ENCODE measurements around the gene ATXN1. TPM values are rescaled to one million over a fixed set of nuclear protein-coding genes. Genes with fewer than 3 reads are reported as not detected.

ATXN1 gene
- polyA plus RNA-seq, 2 of the 4 experiments (the other 2 are of a cell fraction): 2.9 to 8.3 TPM

DNA sequence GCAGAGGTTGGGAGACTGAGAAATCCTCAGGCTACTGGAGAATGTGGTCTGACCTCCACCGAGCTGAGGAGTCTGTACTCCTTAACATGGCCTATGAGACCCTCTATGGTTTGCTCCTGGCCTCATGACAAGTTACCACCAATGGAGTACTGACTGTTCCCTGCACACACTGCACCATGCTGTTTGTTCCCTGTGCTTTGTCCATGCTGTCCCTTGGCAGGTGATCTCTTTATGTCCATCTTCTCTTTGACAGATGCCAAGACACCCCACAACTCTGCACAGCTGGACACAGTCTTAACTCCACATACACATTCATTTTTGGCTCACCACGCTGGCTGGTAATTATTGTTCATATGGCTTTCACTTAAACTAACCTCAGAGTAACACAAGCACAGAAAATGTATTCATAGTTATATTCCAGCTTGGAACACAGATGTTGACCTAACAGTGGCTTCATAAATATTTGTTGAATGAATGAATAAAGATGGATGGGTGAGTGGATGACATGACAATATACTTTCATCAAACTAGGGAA, 258.0 kb downstream of the ATXN1 start:
- ATAC-seq: no peak
- TF ChIP-seq HEYL (CRISPR knock-in tag; IDR thresholded peaks at IDR 0.05) (no peak), CHD2 (IDR thresholded peaks at IDR 0.05; ENCODE audit: low read length, partially characterized antibody) (no peak), RARB (CRISPR knock-in tag; IDR thresholded peaks at IDR 0.05) (no peak), RCOR1 (IDR thresholded peaks at IDR 0.05; ENCODE audit: low read depth, low read length) (no peak), HOXB13 (CRISPR knock-in tag; IDR thresholded peaks at IDR 0.05; ENCODE audit: low read depth) (no peak), RNF2 (IDR thresholded peaks at IDR 0.05; ENCODE audit: borderline replicate concordance, low read depth) (no peak), NPAS2 (CRISPR knock-in tag; IDR thresholded peaks at IDR 0.05; ENCODE audit: borderline replicate concordance) (no peak), JUNB (IDR thresholded peaks at IDR 0.05) (no peak), ESRRA (IDR thresholded peaks at IDR 0.05; ENCODE audit: borderline replicate concordance, low read length) (no peak), HDAC2 (IDR thresholded peaks at IDR 0.05) (no peak), TFCP2L1 (CRISPR knock-in tag; IDR thresholded peaks at IDR 0.05) (no peak), NR3C1 (IDR thresholded peaks at IDR 0.05) (no peak), EP300 (IDR thresholded peaks at IDR 0.05) (no peak), SMC3 (IDR thresholded peaks at IDR 0.05) (no peak), RAD21 (conservative IDR thresholded peaks at IDR 0.05 in 1 of 2, IDR thresholded peaks at IDR 0.05 in 1 of 2) (no peak)
- TF ChIP-seq, protein P1, sequence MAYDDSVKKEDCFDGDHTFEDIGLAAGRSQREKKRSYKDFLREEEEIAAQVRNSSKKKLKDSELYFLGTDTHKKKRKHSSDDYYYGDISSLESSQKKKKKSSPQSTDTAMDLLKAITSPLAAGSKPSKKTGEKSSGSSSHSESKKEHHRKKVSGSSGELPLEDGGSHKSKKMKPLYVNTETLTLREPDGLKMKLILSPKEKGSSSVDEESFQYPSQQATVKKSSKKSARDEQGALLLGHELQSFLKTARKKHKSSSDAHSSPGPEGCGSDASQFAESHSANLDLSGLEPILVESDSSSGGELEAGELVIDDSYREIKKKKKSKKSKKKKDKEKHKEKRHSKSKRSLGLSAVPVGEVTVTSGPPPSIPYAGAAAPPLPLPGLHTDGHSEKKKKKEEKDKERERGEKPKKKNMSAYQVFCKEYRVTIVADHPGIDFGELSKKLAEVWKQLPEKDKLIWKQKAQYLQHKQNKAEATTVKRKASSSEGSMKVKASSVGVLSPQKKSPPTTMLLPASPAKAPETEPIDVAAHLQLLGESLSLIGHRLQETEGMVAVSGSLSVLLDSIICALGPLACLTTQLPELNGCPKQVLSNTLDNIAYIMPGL (CRISPR knock-in tag; IDR thresholded peaks at IDR 0.05; ENCODE audit: borderline replicate concordance): no peak
- H3K4me2 ChIP-seq: no peak overlapping the region
- ChIA-PET CTCF (no interaction called here), POLR2A (no interaction called here)
- no peak overlapping the region for H3K27ac ChIP-seq
- 87% methylated on average over 2 of the region's 2 CpGs for WGBS (ENCODE audit: missing lambda C conversion rate)
- H3K4me1 ChIP-seq: no peaks in the 10 kb centered on the region
- H3K4me3 ChIP-seq: no peak overlapping the region
- no peaks in the 10 kb centered on the region for H3K9me3 ChIP-seq
- no peak for FAIRE-seq
- no peak for DNase-seq (ENCODE audit: low read depth in 1 of 2, low spot score in 1 of 2)

DNA sequence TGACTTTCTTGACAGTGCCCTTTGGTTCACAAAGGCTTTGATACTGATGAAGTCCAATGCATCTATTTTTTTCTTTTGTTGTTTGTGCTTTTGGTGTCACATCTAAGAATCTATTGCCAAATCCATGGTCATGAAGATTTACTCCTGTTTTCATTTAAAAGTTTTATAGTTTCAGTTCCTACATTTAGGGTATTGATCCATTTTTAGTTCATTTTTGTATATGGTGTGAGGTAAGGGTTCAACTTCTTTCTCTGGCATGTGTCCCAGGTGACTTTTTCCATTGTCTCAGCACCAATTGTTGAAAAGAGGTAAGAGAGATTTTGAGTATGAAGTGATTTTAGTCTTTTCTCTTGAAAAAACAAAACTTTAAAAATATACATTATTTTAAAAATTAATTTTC, 262.3 kb downstream of the ATXN1 start:
- FAIRE-seq (no peak), ATAC-seq (no peak), DNase-seq (ENCODE audit: low read depth in 1 of 2, low spot score in 1 of 2) (no peak)
- CTCF ChIA-PET: interaction anchor here (1.1 kb wide), 1 partner anchor 90 kb away, joined by 4 read pairs; no protein-coding TSS in a partner anchor
- Histone ChIP-seq H3K4me3 (no peak overlapping the region), H3K9me3 (no peaks in the 10 kb centered on the region), H3K4me2 (no peak overlapping the region), H3K4me1 (no peaks in the 10 kb centered on the region), H3K27ac (no peak overlapping the region)
- POLR2A ChIA-PET: no interaction called here
- TF ChIP-seq, protein P2, sequence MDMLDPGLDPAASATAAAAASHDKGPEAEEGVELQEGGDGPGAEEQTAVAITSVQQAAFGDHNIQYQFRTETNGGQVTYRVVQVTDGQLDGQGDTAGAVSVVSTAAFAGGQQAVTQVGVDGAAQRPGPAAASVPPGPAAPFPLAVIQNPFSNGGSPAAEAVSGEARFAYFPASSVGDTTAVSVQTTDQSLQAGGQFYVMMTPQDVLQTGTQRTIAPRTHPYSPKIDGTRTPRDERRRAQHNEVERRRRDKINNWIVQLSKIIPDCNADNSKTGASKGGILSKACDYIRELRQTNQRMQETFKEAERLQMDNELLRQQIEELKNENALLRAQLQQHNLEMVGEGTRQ (IDR thresholded peaks at IDR 0.05): no peak
- TF ChIP-seq EP300 (IDR thresholded peaks at IDR 0.05) (no peak), FOSL2 (IDR thresholded peaks at IDR 0.05) (no peak), FOSL2 (CRISPR knock-in tag; IDR thresholded peaks at IDR 0.05) (no peak), SMC3 (IDR thresholded peaks at IDR 0.05) (no peak), RCOR1 (IDR thresholded peaks at IDR 0.05; ENCODE audit: low read depth, low read length) (no peak), CHD2 (IDR thresholded peaks at IDR 0.05; ENCODE audit: low read length, partially characterized antibody) (no peak), EHF (CRISPR knock-in tag; IDR thresholded peaks at IDR 0.05) (no peak), RNF2 (IDR thresholded peaks at IDR 0.05; ENCODE audit: borderline replicate concordance, low read depth) (no peak), NFE2L2 (conservative IDR thresholded peaks at IDR 0.05; ENCODE audit: low read length) (no peak)
- TF ChIP-seq, protein P1 (CRISPR knock-in tag; IDR thresholded peaks at IDR 0.05; ENCODE audit: borderline replicate concordance): no peak
- TF ChIP-seq, protein P3, sequence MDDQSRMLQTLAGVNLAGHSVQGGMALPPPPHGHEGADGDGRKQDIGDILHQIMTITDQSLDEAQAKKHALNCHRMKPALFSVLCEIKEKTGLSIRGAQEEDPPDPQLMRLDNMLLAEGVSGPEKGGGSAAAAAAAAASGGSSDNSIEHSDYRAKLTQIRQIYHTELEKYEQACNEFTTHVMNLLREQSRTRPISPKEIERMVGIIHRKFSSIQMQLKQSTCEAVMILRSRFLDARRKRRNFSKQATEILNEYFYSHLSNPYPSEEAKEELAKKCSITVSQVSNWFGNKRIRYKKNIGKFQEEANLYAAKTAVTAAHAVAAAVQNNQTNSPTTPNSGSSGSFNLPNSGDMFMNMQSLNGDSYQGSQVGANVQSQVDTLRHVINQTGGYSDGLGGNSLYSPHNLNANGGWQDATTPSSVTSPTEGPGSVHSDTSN (IDR thresholded peaks at IDR 0.05): no peak
